ENCODE measurements around the gene EXOC8. TPM values are rescaled to one million over a fixed set of nuclear protein-coding genes. Genes with fewer than 3 reads are reported as not detected.

Gene EXOC8
- total and polyA plus RNA-seq, 2 donors (not counting 1 experiment from before 2014, with no cell fraction given): 10.0 to 32.6 TPM

DNA sequence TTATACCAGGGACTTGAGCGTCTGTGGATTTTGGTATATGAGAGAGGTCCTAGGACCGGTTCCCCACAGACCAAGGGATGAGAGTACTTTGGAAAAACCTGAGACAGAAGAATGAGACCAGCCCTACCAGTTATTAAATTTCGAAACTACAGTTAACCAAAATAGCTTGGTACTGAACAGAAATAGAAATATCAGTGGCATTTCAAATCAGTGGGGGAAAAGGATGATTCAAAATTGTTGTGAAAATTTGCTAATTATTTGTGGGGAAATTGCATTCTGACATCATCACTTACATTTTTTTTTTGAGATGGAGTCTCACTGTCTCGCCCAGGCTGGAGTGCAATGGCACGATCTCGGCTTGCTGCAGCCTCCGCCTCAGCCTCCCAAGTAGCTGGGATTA lies 8.2 kb downstream of the EXOC8 start:
- ATAC-seq (ENCODE audit: low read depth) (no peak), DNase-seq (no peak)
- H3K4me3 Mint-ChIP-seq: no peak overlapping the region
- H3K79me2 ChIP-seq (ENCODE audit: control insufficient read depth, insufficient read depth, low read length): peaks cover 25% of the 10 kb centered on the region
- no peaks in the 10 kb centered on the region for H3K27me3 Mint-ChIP-seq
- peaks cover 9 to 19% of the 10 kb centered on the region in 2 donors for H3K4me1 ChIP-seq (ENCODE audit: control insufficient read depth in 2 of 2, insufficient read depth in 2 of 2, low read length in 2 of 2)
- intact Hi-C loops (cut with micrococcal nuclease): no loop called here
- peaks cover 35% of the 10 kb centered on the region for H3K4me1 Mint-ChIP-seq
- H3K9me3 Mint-ChIP-seq (ENCODE audit: insufficient read depth): no peaks in the 10 kb centered on the region
- H3K4me3 ChIP-seq (ENCODE audit: control extremely low read depth in 1 of 5, extremely low read depth in 1 of 5, insufficient read depth in 1 of 5, low read depth in 2 of 5, low read length in 4 of 5): no peak overlapping the region
- H3K27ac Mint-ChIP-seq: no peak overlapping the region
- H4K20me1 ChIP-seq (ENCODE audit: control insufficient read depth, insufficient read depth, low read length, poor library complexity, severe bottlenecking): peaks cover 17% of the 10 kb centered on the region
- no peak overlapping the region for H2AFZ ChIP-seq (ENCODE audit: insufficient read depth, low read depth, low read length, poor library complexity, severe bottlenecking)
- H3K9ac ChIP-seq (ENCODE audit: low read length): no peak overlapping the region
- ChIA-PET CTCF (no interaction called here), POLR2A (interaction anchor here (0.7 kb wide), 1 partner anchor 1779 kb away, joined by 3 read pairs; no protein-coding TSS in a partner anchor)
- 94% methylated on average over 4 of the region's 7 CpGs for WGBS (ENCODE audit: insufficient coverage)
- no peak overlapping the region for H3K27ac ChIP-seq (ENCODE audit: low read length in 2 of 2)
- TF ChIP-seq EZH2 (IDR thresholded peaks at IDR 0.05; ENCODE audit: borderline replicate concordance, insufficient read depth, low read depth, low read length, poor library complexity, severe bottlenecking): no peak
- TF ChIP-seq, protein P1, sequence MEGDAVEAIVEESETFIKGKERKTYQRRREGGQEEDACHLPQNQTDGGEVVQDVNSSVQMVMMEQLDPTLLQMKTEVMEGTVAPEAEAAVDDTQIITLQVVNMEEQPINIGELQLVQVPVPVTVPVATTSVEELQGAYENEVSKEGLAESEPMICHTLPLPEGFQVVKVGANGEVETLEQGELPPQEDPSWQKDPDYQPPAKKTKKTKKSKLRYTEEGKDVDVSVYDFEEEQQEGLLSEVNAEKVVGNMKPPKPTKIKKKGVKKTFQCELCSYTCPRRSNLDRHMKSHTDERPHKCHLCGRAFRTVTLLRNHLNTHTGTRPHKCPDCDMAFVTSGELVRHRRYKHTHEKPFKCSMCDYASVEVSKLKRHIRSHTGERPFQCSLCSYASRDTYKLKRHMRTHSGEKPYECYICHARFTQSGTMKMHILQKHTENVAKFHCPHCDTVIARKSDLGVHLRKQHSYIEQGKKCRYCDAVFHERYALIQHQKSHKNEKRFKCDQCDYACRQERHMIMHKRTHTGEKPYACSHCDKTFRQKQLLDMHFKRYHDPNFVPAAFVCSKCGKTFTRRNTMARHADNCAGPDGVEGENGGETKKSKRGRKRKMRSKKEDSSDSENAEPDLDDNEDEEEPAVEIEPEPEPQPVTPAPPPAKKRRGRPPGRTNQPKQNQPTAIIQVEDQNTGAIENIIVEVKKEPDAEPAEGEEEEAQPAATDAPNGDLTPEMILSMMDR (IDR thresholded peaks at IDR 0.05): no peak
- no peaks in the 10 kb centered on the region for H3K9me3 ChIP-seq (ENCODE audit: control extremely low read depth in 1 of 3, control insufficient read depth in 2 of 3, insufficient read depth in 1 of 3, low read length in 2 of 3)
- H3K27me3 ChIP-seq (replicated peaks in 1 of 4; ENCODE audit: control extremely low read depth in 1 of 4, control insufficient read depth in 3 of 4, insufficient read depth in 4 of 4, low read length in 3 of 4): no peaks in the 10 kb centered on the region
- H3K4me2 ChIP-seq (replicated peaks; ENCODE audit: low read depth, low read length, poor library complexity, severe bottlenecking): no peak overlapping the region
- peaks cover 6% of the 10 kb centered on the region in 2 experiments for H3K36me3 ChIP-seq (replicated peaks in 1 of 2; ENCODE audit: control extremely low read depth in 1 of 2, control insufficient read depth in 1 of 2, extremely low read depth in 1 of 2, insufficient read depth in 2 of 2, low read length in 1 of 2)

DNA sequence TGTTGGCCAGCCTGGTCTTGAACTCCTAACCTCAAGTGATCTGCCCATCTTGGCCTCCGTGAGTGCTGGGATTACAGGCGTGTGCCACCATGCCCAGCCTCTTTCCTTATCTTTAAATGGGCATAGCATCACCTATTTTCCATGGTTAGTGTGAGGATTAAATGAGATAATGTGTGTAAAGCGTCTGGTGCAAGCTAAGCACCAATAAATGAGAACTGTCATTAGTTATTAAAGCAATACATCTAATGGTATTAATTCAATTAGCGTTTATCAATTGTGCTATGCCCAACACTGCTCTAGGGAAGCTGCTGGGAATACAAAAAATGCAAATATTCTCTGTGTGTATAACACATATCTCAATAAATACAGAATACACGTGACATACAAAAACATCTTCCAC lies 10.0 kb downstream of the EXOC8 start:
- DNase-seq (no peak), ATAC-seq (ENCODE audit: low read depth) (no peak)
- WGBS (ENCODE audit: insufficient coverage): no CpG with 5 or more reads among the region's 5 CpGs
- H3K4me3 ChIP-seq (ENCODE audit: control extremely low read depth in 1 of 5, extremely low read depth in 1 of 5, insufficient read depth in 1 of 5, low read depth in 2 of 5, low read length in 4 of 5): no peak overlapping the region
- intact Hi-C loops (cut with micrococcal nuclease): no loop called here
- no peaks in the 10 kb centered on the region for H3K4me1 ChIP-seq (ENCODE audit: control insufficient read depth in 2 of 2, insufficient read depth in 2 of 2, low read length in 2 of 2)
- ChIA-PET POLR2A (no interaction called here), CTCF (no interaction called here)
- H3K27ac Mint-ChIP-seq: no peak overlapping the region
- H3K9me3 Mint-ChIP-seq (ENCODE audit: insufficient read depth): no peaks in the 10 kb centered on the region
- H3K4me3 Mint-ChIP-seq: no peak overlapping the region
- no peaks in the 10 kb centered on the region for H3K27me3 Mint-ChIP-seq
- H3K79me2 ChIP-seq (ENCODE audit: control insufficient read depth, insufficient read depth, low read length): peaks cover 10% of the 10 kb centered on the region
- peaks cover 13% of the 10 kb centered on the region for H4K20me1 ChIP-seq (ENCODE audit: control insufficient read depth, insufficient read depth, low read length, poor library complexity, severe bottlenecking)
- H3K9me3 ChIP-seq (ENCODE audit: control extremely low read depth in 1 of 3, control insufficient read depth in 2 of 3, insufficient read depth in 1 of 3, low read length in 2 of 3): no peaks in the 10 kb centered on the region
- H3K27me3 ChIP-seq (replicated peaks in 1 of 4; ENCODE audit: control extremely low read depth in 1 of 4, control insufficient read depth in 3 of 4, insufficient read depth in 4 of 4, low read length in 3 of 4): no peaks in the 10 kb centered on the region
- peaks cover 19% of the 10 kb centered on the region for H3K4me1 Mint-ChIP-seq
- H3K9ac ChIP-seq (ENCODE audit: low read length): no peak overlapping the region
- peaks cover 2 to 6% of the 10 kb centered on the region in 2 experiments for H3K36me3 ChIP-seq (replicated peaks in 1 of 2; ENCODE audit: control extremely low read depth in 1 of 2, control insufficient read depth in 1 of 2, extremely low read depth in 1 of 2, insufficient read depth in 2 of 2, low read length in 1 of 2)
- no peak overlapping the region for H3K27ac ChIP-seq (ENCODE audit: low read length in 2 of 2)
- no peak for TF ChIP-seq EZH2 (IDR thresholded peaks at IDR 0.05; ENCODE audit: borderline replicate concordance, insufficient read depth, low read depth, low read length, poor library complexity, severe bottlenecking)
- TF ChIP-seq, protein P1 (IDR thresholded peaks at IDR 0.05): no peak
- no peak overlapping the region for H2AFZ ChIP-seq (ENCODE audit: insufficient read depth, low read depth, low read length, poor library complexity, severe bottlenecking)
- H3K4me2 ChIP-seq (replicated peaks; ENCODE audit: low read depth, low read length, poor library complexity, severe bottlenecking): no peak overlapping the region

All from B cell (primary cell).